Parathyroid adenoma (tissue), 2 donors: ENCODE results near the gene GRIFIN.
A peak's percentile ranks its signal among the peaks of the same experiment; 100 is the strongest.

Source experiments
- H2AFZ ChIP-seq: fragments of 300-600 bp; sonication (generic); one replicate; pipeline ENCODE4 v1.7.0; 2017; ENCODE audit warnings: antibody characterized with exemption, mild to moderate bottlenecking
- H3K27ac ChIP-seq: fragments of 300-600 bp; sonication (generic); one replicate; pipeline ENCODE4 v1.7.0; 2017
- H3K27me3 ChIP-seq: fragments of 300-600 bp; sonication (generic); one replicate; pipeline ENCODE4 v1.7.0; 2017; ENCODE audit warnings: low read length; ENCODE audit not compliant: control insufficient read depth, insufficient read depth
- H3K36me3 ChIP-seq: fragments of 300-600 bp; sonication (generic); one replicate; pipeline ENCODE4 v1.7.0; 2017; ENCODE audit warnings: low read length; ENCODE audit not compliant: control insufficient read depth, insufficient read depth
- H3K4me1 ChIP-seq: fragments of 300-600 bp; sonication (generic); one replicate; pipeline ENCODE4 v1.7.0; 2017; ENCODE audit warnings: control low read depth
- H3K4me2 ChIP-seq: fragments of 300-600 bp; sonication (generic); one replicate; pipeline ENCODE4 v1.7.0; 2017; ENCODE audit warnings: low read length
- H3K4me3 ChIP-seq: fragments of 300-600 bp; sonication (generic); one replicate; pipeline ENCODE4 v1.7.0; 2017; ENCODE audit warnings: low read depth, low read length
- H3K79me2 ChIP-seq: fragments of 300-600 bp; sonication (generic); one replicate; pipeline ENCODE4 v1.7.0; 2017; ENCODE audit warnings: control low read depth
- H3K9ac ChIP-seq: fragments of 300-600 bp; sonication (generic); one replicate; pipeline ENCODE4 v1.7.0; 2017; ENCODE audit warnings: mild to moderate bottlenecking
- H3K9me3 ChIP-seq: fragments of 300-600 bp; sonication (generic); one replicate; pipeline ENCODE4 v1.7.0; 2017; ENCODE audit warnings: low read length; ENCODE audit not compliant: control insufficient read depth
- TF ChIP-seq, protein P1 (sequence below): fragments of 300-600 bp; sonication (generic); IDR thresholded peaks from one replicate; pipeline ENCODE4 v1.7.0; 2017; ENCODE audit warnings: antibody characterized with exemption, mild to moderate bottlenecking
- donor health status: primary hyperparathyroidism.

The GRIFIN gene

DNA sequence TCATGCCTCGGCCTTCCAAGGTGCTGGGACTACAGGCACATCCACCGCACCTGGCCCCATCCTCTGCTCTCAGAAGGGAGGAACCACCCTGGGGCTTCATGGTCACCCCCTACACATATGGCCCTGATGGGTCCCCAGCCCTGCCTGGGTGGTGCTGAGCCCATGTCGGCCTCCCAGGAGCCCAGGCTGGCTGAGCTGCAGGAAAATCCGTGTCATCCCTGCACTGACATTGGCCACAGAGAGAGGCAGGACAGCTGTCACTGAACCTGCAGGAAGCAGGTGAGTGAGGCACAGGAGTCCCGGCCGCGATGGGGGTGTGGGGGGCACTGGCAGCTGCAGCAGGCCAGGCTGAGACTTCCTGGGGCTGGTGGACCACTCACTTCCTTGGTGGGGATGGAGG, 8.0 kb downstream of the GRIFIN start:
- H3K36me3 ChIP-seq: no peaks in the 10 kb centered on the region
- H3K9ac ChIP-seq: no peak overlapping the region
- no peak overlapping the region for H2AFZ ChIP-seq
- TF ChIP-seq, protein P1, sequence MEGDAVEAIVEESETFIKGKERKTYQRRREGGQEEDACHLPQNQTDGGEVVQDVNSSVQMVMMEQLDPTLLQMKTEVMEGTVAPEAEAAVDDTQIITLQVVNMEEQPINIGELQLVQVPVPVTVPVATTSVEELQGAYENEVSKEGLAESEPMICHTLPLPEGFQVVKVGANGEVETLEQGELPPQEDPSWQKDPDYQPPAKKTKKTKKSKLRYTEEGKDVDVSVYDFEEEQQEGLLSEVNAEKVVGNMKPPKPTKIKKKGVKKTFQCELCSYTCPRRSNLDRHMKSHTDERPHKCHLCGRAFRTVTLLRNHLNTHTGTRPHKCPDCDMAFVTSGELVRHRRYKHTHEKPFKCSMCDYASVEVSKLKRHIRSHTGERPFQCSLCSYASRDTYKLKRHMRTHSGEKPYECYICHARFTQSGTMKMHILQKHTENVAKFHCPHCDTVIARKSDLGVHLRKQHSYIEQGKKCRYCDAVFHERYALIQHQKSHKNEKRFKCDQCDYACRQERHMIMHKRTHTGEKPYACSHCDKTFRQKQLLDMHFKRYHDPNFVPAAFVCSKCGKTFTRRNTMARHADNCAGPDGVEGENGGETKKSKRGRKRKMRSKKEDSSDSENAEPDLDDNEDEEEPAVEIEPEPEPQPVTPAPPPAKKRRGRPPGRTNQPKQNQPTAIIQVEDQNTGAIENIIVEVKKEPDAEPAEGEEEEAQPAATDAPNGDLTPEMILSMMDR: no peak
- no peak overlapping the region for H3K4me2 ChIP-seq
- H3K27me3 ChIP-seq: no peaks in the 10 kb centered on the region
- H3K9me3 ChIP-seq: no peaks in the 10 kb centered on the region
- H3K4me1 ChIP-seq: peaks cover 7% of the 10 kb centered on the region
- H3K4me3 ChIP-seq: no peak overlapping the region
- H3K27ac ChIP-seq: peak overlapping the region; percentile 62
- no peaks in the 10 kb centered on the region for H3K79me2 ChIP-seq

DNA sequence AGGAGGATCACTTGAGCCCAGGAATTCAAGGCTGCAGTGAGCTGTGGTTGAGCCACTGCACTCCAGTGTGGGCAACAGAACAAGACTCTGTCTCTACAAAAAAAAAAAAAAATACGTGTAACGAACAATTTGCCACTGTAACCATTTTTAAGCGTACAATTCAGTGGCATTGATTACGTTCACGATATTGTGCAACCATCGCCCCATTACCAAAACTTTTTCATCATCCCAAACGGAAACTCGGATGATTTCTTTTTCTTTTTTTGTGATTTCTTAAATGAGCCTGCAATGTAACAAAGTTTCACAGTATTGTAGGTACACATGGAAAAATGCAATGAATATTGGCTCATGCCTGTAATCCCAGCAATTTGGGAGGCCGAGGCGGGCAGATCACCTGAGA, 9.5 kb downstream of the GRIFIN start:
- Histone ChIP-seq H3K4me3 (no peak overlapping the region), H3K4me1 (peaks cover 7% of the 10 kb centered on the region), H3K27ac (no peak overlapping the region), H3K27me3 (no peaks in the 10 kb centered on the region), H2AFZ (no peak overlapping the region), H3K9ac (no peak overlapping the region), H3K79me2 (no peaks in the 10 kb centered on the region), H3K4me2 (no peak overlapping the region), H3K36me3 (no peaks in the 10 kb centered on the region), H3K9me3 (no peaks in the 10 kb centered on the region)
- TF ChIP-seq, protein P1: no peak

DNA sequence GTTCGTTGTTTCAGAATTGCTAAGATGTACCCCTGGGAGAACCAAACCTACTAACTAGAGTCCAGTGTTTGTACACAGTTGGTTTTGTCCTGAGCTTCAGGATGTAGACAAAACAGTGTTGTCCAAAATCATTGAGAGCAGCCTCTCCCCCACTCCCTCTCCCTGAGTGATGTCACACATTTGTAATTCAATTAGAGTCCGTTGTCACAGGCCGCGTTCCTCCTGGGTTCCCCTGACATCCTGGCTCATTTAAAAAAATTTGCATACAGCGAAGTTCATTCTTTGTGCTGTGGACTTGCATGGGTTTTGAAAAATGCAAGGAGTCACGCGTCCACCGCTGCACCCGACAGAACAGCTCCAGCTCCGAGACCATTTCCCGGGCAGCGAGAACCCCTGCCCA, 10.3 kb downstream of the GRIFIN start:
- no peak overlapping the region for H3K27ac ChIP-seq
- no peak overlapping the region for H2AFZ ChIP-seq
- no peak overlapping the region for H3K4me2 ChIP-seq
- H3K4me1 ChIP-seq: peaks cover 7% of the 10 kb centered on the region
- no peak overlapping the region for H3K9ac ChIP-seq
- H3K79me2 ChIP-seq: no peaks in the 10 kb centered on the region
- no peaks in the 10 kb centered on the region for H3K36me3 ChIP-seq
- TF ChIP-seq, protein P1: no peak
- no peak overlapping the region for H3K4me3 ChIP-seq
- no peaks in the 10 kb centered on the region for H3K9me3 ChIP-seq
- H3K27me3 ChIP-seq: no peaks in the 10 kb centered on the region

DNA sequence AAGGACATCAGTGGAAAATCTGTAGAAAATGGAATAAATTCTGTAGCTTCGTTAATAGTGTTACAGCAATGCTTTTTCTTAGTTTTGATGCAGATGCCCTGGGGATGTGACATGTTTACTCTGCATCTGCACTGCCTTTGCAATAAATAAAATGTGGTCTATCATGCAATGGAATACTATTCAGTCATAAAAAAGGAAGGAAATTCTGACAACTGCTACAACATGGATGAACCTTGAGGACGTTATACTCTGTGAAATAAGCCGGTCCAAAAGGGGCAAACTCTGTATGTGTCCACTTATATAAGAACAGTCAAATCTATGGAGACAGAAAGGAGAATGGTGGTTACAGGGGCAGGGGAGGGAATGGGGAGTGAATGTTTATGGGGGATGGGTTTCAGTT, 13.5 kb downstream of the GRIFIN start:
- TF ChIP-seq, protein P1: no peak

DNA sequence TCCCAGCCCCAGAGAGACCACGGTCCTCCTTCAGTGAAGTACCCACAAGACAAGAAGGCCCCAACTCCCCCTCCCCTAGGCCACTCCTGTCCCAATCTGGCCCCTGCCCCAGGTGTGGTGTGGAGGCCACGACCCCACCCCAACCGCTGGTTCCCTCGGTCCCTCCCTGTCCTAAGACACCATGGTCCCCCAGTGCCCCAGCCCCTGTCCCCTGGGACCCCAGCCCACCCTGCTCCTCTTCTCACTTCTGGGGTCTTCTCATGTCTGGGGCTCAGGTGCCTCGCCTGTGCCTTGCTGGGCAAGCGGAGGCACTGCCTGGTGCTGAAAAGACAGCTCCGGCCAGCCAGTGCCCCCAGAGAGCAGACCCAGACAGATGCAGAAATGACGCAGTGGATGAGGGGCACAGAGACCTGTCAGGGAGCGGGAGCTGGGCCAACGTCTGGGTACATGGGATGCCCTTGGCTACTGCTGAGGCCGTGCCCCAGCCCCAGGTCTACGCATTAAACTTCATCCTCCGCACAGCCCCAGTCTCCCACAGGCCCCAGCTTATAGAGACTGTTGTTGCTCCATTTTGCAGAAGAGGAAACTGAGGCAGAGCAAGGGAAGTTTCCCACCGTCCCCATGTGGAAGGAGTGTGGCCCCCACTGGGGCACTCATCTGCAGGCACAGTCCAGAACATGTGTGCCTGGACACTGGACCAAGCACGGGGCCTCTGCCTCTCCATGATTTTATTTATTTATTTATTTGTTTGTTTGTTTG, 14.8 kb downstream of the GRIFIN start:
- Histone ChIP-seq H3K36me3 (no peaks in the 10 kb centered on the region), H3K9ac (no peak overlapping the region), H3K4me3 (no peak overlapping the region), H3K4me1 (no peaks in the 10 kb centered on the region), H3K9me3 (no peaks in the 10 kb centered on the region), H3K4me2 (no peak overlapping the region), H2AFZ (no peak overlapping the region), H3K27ac (no peak overlapping the region), H3K79me2 (no peaks in the 10 kb centered on the region), H3K27me3 (no peaks in the 10 kb centered on the region)
- TF ChIP-seq, protein P1: no peak

More for the DNA sequence above, 13.5 kb downstream of the GRIFIN start:
- H3K36me3 ChIP-seq: no peaks in the 10 kb centered on the region
- no peaks in the 10 kb centered on the region for H3K9me3 ChIP-seq
- H3K9ac ChIP-seq: no peak overlapping the region
- H3K4me1 ChIP-seq: no peaks in the 10 kb centered on the region
- H3K27me3 ChIP-seq: no peaks in the 10 kb centered on the region
- no peak overlapping the region for H3K4me3 ChIP-seq
- no peaks in the 10 kb centered on the region for H3K79me2 ChIP-seq
- no peak overlapping the region for H3K4me2 ChIP-seq
- H3K27ac ChIP-seq: no peak overlapping the region
- H2AFZ ChIP-seq: no peak overlapping the region
